DMS114 treated with DMSO at 0.1 percent for 48 hours (cell line): ENCODE measurements around the gene BRD1.
"Not testable (repeated sequence)": the region's sequence is repeated elsewhere in the genome, so short reads cannot be mapped to it uniquely, and the experiment has no call there.

Experiments used
- DNase-seq: peaks from one replicate; lab custom pipeline; 2025; ENCODE audit not compliant: unreplicated experiment; lab: John Stamatoyannopoulos, UW

Gene BRD1

DNA sequence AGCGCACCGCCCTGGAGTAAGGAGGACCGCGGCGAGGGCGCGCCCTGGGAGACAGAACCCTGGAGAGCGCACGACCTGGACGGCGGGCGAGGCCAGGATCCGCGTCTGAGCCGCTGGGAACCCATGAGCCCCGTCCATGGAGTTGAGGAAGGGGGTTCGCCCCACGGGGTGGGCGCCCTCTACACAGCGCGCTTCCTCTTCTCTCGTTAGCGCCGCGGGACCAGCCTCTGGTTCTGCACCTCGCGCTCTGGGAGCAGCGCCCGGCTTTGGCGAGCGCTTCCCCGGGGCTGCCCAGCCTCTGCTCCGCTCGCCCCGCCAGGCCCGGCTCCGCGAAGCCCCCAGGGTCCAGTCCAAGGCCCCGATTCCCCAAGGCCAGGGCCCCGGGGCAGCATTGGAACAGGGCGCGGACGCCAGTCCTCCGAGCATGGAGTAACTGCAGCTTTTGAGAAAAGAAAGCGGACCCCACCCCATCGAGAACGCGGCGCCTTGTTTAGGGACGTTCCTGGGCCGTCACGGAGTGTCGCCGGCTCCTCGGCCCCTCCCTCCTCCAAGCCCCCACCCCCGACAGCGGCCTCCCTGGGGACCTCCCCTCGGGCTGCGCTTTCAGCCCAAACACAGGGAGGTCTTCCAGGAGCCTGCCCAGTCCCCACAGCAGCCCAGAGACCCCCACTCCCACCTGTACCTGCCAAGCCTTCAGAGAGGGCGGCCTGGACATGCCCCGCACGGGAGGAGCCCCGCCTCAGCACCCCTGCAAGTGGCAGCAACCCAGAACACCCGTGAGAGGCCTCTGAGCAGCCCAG, 56.2 kb downstream of the BRD1 start:
- no peak for DNase-seq

DNA sequence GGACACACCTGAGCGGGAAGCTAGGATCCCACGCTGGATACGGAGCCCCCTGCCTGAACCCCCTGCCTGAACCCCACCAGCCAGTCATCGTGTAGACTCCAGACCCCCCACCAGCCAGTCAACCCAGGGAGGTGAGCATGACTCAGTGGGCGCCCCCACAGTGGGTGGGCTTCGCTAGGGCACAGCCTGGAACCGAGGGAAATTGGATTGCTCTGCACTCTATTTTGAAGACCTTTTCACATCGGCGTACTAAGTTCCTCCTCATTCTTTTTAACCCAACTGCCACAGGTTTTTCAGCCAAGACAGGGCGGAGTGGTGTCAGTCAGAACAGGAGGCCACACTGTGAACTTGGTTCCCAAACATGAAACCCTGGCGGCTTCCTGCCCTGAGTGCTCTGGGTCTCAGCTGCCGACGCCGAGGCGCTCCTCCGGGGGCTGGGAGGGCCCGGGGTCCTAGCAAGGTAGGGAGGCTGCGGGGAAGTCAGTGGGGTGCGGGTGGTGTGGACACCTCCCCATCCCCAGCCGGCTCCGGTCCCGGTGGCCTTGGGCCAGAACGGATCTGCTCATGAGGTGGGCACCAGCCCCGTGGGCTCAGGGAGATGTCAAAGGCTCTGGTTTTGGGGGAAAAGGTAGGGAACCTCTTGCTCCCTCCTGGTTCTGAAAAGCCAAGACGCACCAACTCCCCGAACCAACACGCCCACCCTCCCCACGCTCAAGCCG, 57.0 kb downstream of the BRD1 start:
- DNase-seq, result no peak

DNA sequence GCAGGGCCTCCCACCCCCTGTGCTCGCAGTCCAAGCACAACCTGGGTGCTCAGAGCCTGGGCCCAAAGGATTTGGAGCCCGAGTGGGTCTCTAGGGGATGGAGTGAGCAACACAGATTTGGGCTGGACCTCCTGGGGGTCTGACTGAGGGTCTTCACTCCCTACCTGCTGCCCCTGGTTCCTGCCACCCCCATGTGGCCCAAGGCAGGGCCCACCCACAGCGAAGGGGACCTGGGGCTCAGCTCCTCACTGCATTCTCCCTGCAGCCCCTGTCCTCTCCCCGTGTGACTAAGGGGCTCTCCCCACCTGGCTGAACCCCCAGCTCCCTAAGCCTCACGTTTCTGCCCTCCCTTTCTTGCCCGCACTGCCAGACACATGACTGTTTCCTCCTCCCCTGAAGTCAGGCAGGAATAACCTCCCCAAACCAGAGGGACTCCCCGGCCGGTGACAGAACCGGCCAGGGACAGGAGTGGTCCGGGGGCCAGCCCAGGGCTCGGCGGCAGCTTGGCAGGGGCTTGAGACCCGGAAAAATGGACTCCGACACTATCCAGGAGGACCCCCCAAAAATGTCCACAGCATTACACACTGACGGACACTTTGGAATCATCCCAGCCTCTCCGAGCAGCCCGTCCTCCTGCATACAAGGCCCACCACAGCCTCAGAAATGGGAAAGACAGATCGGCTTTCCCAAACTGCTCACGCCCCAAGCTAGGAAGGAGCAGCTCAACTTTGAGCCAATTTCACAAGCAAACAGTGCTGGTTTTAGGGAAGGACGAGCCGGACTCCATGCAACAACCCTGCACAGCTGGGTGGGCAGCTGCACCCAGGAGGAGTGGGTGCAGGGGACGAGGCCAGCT, 57.8 kb downstream of the BRD1 start:
- no peak for DNase-seq

DNA sequence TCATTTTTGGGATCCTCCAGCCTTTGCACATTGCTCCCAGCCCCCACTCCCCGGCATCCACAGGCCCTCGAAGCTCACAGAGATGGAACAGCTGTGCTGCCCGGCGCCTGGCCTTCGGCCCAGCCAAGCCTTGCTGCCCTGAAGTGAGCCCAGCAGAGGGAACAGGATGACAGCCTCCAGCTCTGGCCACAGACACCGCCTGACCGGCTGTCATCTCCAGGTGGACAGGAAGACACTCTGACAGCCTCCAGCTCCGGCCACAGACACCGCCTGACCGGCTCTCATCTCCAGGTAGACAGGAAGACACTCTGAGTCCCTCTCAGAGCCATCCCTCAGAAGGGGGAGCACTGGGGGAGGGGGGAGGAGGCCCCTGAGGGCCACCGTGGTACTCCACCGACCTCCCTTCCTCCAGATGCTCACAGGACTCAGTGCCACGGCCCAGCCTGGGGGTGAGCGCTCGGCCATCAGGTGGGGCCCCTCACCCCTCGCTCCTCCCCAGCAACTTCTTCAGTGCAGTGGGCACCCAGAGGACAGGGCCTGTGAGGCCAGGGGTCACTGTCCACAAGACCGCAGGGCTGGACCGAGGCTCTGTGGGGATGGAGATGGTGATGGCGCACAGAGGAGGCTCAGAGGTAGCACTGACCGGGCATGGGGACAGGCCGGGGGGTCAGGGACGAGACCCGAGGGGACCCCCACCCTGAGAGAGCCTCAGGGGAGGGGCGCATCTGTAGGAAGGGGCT, 58.6 kb downstream of the BRD1 start:
- no peak for DNase-seq

DNA sequence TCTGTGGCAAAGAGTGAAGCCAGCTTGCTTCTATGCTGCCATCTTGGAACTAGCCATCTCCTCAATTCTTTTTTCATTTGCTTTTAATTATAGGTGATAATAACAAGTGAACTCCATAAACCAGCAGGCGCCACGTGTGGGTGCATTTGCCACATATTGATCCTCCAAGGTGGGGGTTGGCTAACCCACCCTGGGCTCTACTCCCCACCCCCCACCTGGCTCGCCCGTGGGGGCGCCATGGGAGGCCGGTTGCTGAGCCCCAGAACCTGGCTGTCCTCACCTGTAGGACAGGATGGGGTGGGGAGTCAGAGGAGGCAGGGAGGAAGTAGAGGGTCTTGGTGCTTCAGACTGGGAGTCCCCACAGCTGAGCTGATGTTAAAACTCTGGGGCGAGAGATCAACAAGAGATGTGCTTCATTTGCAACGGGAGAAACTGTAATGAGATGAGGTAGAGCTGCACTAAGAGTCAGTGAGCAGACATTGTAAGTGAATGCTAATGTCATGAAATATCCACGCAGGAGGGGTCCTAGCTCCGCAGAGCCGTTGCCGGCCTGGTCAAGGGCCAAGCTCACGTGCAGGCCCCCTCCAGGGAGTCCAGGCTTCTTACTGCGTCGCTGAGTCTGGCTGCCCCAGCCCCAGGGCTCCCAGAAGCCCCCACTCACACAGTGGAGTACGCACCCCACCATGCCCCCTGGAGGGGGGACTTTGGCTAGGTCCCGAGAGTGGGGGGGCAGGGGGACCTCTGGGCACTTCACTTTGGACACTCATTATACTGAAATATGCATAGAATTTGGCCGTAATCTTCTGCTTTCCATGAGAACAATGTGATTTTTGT, 59.4 kb downstream of the BRD1 start:
- no peak for DNase-seq

DNA sequence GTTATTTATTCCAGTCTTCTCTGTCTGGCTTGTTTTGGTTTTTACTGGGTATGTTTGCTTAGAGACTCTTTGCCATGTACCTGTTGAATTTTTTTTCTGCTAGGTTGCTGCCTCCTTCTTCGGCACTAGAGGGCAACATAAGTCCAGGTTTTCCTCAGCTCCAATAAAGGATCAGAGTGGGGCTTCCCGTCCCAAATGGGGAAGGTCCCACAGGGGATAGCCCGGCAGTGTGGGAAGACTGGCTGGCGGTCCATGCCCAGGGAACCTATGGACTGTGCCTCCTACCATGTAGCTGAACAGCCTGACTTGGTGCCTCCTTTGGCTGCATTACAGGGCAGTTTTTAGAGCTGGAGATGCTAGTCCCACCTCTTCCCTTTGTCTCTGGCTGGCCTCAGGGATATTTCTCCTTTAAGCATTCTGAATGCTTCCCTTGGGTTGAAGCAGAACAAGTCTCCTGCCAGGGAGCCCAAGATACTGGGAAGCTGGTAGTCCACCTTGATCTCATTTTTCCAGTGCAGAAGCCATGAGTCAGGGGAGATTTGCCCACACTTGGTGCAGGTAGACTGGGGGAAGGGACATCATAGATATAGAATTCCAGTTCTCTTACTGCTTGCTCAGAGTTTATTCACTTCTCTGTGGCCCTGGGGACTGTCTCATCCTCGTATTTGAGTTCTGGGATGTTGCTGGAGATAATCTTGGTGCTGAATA, 60.2 kb downstream of the BRD1 start:
- DNase-seq, result peak; percentile 58

DNA sequence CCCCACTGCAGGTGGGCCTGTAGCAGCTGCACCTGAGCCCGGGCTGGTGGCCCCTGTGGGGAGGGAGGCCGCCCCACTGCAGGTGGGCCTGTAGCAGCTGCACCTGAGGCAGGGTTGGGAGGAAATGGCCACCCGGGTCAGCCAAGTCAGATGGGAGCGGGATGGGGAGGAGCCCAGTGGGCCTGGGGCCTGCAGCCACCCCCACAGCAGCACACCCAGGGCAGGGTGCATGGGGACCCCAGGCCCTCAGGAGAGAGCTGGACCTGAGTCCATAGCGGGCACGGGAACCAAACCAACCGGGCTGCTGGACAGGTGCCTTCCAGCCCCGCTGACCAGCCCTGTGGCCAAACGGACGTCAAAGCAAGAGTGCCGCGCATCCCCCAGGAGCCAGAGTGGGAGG, 61.7 kb downstream of the BRD1 start:
- no peak for DNase-seq

DNA sequence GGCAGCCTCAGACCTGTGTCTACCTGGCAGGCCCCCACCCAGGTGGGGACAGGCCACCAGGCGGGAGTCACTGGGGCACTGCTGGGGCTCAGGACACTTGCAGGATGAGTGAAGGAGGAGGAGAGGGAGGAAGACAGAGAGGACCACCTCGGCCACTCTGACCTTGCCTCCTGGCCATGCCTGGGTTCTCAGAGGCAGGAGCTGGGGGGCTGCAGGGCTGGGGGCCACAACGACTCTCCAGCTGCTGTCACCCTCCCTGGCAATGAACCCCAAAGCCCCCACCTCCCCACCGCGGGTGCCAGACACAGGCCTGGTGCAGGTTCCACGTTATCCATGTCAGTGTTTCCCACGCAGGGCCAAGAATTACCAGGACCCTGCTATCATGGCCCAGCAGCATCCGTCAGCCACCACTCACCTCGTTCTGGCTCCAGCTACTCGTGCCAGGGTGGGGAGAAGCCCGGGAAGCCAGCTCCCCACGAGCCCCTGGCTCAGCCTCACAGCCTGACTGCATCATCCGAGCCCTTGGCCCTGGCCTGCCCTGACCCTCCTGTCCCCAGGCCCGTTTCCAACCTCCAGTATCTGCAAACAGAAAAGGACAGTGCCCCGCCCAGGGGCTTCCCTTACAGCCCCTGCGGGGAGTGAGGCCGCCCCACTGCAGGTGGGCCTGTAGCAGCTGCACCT, 62.4 kb downstream of the BRD1 start:
- no peak for DNase-seq

DNA sequence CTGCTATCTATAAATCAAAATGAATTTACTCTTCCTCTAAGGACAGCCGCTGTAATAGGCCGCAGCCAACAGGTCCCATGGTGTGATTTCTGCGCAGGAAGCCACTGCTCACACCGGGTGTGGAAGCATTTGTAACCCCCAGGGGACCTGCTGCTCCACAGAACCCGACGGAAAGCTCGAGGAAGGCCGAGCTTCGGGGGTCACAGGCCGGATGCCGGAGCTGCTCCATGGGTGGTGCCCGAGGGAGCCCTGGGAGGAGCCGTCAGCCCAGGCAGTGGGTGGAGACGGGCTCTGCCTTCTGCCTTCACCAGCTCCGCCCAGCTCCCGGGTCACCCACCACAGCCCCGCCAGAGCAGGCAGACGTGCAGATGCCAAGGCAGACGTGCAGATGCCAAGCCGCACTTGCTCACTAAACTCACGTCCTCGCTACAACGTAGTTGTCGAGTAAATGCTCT, 63.5 kb downstream of the BRD1 start:
- DNase-seq, result no peak

DNA sequence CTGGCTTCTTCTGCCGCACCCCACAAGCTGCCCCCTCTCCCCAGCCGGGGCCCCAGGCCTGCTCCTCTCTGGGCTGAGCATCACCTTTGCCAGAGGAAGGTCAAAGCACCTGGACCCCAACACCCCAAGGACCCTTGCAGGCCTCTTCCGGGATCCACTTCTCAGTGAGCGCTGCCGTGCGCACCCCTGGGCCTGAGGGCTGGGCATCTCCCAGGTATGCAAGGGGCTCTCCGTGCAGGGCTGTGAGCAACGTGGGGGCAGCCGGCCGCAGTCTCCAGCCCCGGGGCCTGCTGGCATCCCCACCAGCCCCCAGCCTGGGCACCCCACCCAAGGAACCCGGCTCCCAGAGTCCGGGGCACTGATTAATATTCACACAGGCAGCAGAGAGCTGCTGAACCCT, 64.0 kb downstream of the BRD1 start:
- DNase-seq, result no peak

DNA sequence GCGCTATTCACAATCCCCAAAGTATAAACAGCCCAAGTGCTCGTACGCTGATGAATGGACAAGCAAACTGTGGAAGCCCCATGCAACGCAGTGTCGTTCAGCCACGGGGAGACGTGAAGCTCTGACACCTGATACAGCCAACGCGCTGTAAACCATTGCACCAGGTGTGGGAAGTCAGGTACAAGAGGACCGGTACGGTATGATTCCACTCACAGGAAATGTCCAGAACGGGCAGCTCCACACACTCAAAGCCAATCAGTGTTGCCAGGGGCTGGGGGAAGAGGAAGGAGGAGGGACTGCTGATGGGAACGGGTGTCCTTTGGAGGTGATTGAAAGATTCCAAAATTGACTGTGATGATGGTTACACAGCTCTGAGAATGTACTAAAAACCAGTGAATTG, 64.5 kb downstream of the BRD1 start:
- DNase-seq, result no peak

DNA sequence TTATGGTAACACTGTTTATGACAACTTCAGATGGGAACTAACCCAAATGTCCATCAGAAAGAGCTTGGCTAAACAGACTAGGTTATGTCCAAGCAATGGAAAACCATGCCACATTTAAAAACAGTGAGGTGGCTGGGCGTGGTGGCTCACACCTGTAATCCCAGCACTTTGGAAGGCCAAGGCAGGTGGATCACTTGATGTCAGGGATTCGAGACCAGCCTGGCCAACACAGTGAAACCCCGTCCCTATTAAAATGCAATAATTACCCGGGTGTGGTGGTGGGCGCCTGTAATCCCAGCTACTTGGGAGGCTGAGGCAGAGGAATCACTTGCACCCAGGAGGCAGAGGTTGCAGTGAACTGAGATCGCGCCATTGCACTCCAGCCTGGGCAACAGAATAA, 65.1 kb downstream of the BRD1 start:
- DNase-seq, result not testable (repeated sequence)

DNA sequence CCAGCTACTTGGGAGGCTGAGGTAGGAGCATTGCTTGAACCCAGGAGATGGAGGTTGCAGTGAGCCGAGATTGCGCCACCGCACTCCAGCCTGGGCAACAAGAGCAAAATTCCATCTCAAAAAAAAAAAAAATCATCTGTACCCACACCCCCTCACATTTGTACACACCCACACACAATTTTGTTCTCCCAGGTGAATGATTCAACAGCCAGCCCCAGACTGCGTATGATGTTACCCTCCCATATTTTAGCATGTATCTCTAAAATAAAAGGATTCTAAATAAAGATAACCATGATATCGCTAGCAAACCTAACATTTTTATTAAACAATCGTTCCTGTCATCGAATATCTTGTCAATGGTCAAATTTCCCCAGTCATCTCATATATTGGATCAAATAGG, 65.8 kb downstream of the BRD1 start:
- DNase-seq, result no peak

DNA sequence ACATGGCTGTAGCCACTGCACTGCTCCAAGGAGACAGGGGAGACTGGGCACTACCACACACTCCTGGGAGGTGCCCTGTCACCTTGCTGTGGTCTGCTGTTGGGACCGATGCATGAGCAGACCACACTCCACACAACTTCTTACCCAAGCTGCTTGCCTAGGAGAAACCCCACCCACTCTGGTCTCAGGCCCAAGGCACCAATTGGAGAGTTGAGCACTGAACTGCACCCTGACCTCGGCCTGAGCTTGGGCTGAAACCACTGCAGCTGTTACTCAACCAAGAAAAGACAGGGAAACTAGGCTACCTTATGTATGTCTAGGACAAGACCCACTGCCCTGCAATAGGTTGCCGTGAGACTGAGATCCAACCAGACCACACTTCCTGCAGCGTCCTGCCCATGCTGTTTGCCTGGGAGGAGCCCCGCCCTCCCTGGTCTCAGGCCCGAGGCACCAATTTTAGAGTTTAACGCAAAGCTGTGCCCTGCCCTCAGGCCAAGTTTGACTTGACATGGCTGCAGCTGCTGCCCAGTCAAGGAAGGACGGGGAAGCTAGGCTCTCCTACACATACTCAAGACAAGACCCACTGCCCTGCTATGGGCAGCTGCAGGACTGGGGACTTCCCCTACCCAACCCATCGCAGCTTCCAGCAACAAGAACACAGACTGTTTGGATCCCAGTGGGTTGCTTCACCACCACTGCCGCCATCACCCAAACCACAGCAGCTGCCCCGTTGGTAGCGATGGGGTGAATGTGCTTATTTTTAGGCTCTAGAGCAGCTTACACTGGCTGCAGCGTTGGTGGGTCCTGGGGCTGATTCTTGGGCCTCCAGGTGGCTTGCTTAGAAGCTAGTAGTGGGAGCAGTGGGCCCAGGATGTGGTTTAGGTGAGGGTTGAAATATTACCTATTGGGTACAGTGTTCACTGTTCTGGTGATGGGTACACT, 66.8 kb downstream of the BRD1 start:
- no peak for DNase-seq

DNA sequence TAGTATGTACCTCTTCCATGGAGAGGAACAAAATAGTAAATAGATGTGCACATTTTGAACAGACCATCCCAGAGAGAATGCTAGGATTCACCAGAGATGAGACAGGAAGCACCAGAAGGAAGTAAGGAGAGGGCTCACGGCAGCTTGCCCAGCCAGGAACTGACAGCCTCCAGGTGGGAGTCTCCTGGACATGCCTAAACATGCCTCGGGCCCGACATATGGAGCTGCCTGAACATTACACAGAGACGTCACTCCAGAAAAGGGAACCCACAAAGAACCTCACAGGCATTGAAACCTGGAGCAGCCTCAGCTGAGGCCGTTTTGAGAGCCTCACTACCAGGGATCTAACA, 67.4 kb downstream of the BRD1 start:
- DNase-seq, result no peak

DNA sequence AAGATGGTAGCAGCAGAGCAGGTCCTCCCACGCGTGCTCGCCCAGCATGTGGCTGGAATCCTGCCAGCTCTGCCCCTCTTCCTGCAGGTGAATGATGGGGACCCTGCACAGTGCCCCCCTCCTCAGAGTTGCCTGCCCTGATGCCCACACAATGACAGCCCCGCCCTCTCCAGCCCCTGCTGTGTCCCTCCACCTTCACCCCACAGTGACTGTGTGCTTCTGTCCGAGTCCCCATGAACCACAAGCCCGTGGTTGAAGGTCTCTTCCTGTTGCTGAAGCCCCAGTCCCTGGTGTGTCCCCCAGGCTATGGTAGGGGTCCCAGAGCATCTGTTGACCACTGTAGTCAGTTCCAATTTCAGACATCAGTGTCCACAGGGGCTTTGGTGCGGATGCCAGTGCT, 71.0 kb downstream of the BRD1 start:
- DNase-seq, result no peak

DNA sequence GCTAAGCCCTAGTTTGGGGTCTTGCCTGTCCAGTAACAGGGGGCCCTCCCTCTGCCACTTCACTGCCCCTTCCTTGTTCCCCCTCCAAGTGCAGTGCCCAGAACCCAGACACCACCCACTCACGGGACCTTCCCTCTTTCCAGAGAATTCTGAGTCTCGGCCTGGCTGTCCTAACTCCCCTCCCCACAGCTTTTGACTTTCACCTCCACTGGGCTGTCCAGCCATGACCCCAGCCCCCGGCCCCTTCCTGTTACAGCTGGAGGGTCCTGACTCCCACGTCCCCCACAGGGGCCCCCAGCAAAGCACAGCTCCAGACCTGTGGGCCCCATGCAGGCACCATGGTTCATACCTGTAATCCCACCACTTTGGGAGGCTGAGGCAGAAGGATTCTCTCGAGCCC, 71.5 kb downstream of the BRD1 start:
- no peak for DNase-seq

DNA sequence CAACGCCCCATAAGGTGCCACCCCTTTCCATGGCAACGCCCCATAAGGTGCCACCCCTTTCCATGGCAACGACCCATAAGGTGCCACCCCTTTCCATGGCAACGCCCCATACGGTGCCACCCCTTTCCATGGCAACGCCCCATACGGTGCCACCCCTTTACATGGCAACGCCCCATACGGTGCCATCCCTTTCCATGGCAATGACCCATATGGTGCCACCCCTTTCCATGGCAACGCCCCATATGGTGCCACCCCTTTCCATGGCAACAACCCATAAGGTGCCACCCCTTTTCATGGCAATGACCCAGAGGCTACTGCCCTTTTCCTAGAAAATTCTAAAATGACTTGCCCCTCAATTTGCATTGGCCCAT, 72.1 kb downstream of the BRD1 start:
- DNase-seq, result no peak
